Mucosa of rectum (tissue), 2 donors: Measurements from ENCODE around the gene CPA5.

Experiments
- H3K27ac ChIP-seq, 2 donors: one replicate each; pipeline ENCODE4 v1.7.0; 2013; ENCODE audit warnings: inconsistent platforms in 2 of 2, low read depth in 2 of 2, low read length in 2 of 2
- H3K27me3 ChIP-seq, 2 donors: one replicate each; pipeline ENCODE4 v1.7.0; 2013; ENCODE audit warnings: low read length in 2 of 2; ENCODE audit not compliant: control insufficient read depth in 2 of 2, insufficient read depth in 2 of 2
- H3K36me3 ChIP-seq, 2 donors: one replicate each; pipeline ENCODE4 v1.7.0; 2013; ENCODE audit warnings: low read length in 2 of 2; ENCODE audit not compliant: control insufficient read depth in 2 of 2, insufficient read depth in 2 of 2
- H3K4me1 ChIP-seq, 2 donors: one replicate each; pipeline ENCODE4 v1.7.0; 2013; ENCODE audit warnings: low read length in 2 of 2, mild to moderate bottlenecking in 1 of 2; ENCODE audit not compliant: control insufficient read depth in 2 of 2, insufficient read depth in 2 of 2
- H3K4me3 ChIP-seq, 2 donors: one replicate each; pipeline ENCODE4 v1.7.0; 2013; ENCODE audit warnings: low read length in 2 of 2
- H3K9ac ChIP-seq, 2 donors: one replicate each; pipeline ENCODE4 v1.7.0; 2013; ENCODE audit warnings: low read length in 2 of 2, low read depth in 1 of 2, mild to moderate bottlenecking in 1 of 2
- H3K9me3 ChIP-seq, 2 donors: one replicate each; pipeline ENCODE4 v1.7.0; 2013; ENCODE audit warnings: low read length in 2 of 2; ENCODE audit not compliant: control insufficient read depth in 2 of 2
- donor health status: healthy.
- donor health status: Normal muscosa, but diverticular disease.

The CPA5 gene, protein sequence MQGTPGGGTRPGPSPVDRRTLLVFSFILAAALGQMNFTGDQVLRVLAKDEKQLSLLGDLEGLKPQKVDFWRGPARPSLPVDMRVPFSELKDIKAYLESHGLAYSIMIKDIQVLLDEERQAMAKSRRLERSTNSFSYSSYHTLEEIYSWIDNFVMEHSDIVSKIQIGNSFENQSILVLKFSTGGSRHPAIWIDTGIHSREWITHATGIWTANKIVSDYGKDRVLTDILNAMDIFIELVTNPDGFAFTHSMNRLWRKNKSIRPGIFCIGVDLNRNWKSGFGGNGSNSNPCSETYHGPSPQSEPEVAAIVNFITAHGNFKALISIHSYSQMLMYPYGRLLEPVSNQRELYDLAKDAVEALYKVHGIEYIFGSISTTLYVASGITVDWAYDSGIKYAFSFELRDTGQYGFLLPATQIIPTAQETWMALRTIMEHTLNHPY

GRCh38 chr7:130344271-130344866 lies at the start of gene CPA5:
Gene CPA5 (plus strand): TSS chr7:130344816. CDS start chr7:130346486, 1,670 bp downstream.
- H3K27ac ChIP-seq: no peak within 1 kb of the TSS
- no peak within 1 kb of the TSS for H3K9ac ChIP-seq
- H3K27me3 ChIP-seq: no peaks in the 10 kb centered on the region
- H3K36me3 ChIP-seq: no peaks in the 10 kb centered on the region
- H3K4me1 ChIP-seq: no peaks in the 10 kb centered on the region
- H3K4me3 ChIP-seq: no peak within 1 kb of the TSS
- no peaks in the 10 kb centered on the region for H3K9me3 ChIP-seq

GRCh38 chr7:130296221-130296951 lies 48.2 kb upstream of the CPA5 start:
- Histone ChIP-seq H3K36me3 (no peaks in the 10 kb centered on the region), H3K9me3 (no peaks in the 10 kb centered on the region), H3K27me3 (no peaks in the 10 kb centered on the region), H3K4me3 (no peak overlapping the region), H3K27ac (no peak overlapping the region), H3K4me1 (no peaks in the 10 kb centered on the region), H3K9ac (no peak overlapping the region)

DNA sequence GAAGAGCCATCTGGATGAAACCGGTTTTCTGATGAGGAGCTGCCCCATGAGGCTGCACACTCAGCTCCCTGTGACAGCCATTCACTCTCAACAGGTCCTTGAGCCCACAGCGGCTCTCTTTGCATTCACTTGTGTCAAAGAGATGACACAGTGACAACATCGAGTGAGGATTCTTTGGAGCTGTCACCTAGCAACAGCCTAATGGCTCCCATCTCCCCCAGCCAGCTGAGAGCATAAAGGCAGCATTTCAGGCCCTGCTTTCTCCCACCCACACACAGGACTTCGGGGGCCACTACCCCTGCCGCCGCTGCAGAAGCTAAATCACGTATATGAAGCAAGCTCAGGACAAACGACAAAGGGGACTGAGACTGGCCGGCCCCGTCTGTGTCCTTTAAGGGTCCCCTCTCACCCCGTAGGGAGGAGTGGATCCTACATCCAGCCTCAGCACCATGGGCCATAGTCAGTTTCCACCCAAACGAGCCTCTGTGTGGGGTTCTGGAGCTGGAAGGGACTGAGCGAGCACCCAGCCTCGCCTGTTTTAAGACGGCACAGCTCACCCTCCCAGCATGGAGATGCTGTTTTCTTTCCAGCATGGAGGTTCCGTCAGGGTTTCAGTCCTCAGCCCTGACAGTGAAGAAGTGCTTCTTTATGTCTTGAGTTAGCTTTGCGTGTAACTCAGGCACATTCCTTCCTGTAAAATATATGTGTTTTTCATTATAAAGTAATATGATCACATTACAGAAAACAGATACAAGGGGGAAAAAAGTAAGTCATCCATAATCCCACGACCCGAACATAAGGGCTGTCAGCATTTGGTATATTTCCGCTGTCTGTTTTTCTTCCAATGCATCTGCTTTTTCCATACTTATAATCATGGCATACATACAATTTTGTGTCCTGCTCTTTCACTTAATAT lies 46.7 kb upstream of the CPA5 start:
- Histone ChIP-seq H3K27ac (no peak overlapping the region), H3K36me3 (no peaks in the 10 kb centered on the region), H3K4me3 (no peak overlapping the region), H3K4me1 (no peaks in the 10 kb centered on the region), H3K9ac (no peak overlapping the region), H3K9me3 (no peaks in the 10 kb centered on the region), H3K27me3 (peaks cover 2% of the 10 kb centered on the region in 2 donors)

DNA sequence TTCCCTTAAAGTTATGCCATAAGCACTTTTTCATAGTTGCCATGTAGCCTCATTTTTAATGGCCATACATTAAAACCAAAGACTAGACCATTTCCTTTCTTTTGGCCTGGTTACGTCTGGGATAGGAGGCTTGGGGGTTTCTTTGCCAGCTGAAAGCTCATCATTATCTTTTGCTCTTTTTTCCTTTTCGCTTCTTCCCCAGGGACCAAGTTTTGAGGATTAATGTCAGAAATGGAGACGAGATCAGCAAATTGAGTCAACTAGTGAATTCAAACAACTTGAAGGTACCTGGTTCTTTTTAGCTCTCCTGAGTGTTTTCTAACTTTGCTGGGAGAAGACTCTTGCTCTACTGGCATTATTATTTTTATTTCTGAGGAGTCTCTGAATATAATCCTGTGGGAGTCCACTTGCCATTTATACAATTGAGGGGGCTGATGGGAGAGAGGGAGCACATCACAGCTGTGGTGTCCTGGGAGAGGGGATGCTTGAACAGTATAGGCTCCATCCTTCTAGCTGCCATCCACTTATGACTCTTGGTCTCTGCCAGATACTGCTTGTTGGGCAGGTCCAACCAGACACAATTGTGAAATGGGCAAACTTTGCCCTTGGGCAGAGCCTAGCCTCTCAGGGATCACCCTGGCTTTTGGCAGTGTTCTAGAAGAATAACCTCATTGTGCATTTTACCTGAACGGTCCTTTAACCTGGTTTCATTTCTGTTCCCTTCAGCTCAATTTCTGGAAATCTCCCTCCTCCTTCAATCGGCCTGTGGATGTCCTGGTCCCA lies 45.9 kb upstream of the CPA5 start:
- H3K9me3 ChIP-seq: no peaks in the 10 kb centered on the region
- peaks cover 2 to 3% of the 10 kb centered on the region in 2 donors for H3K27me3 ChIP-seq
- no peak overlapping the region for H3K27ac ChIP-seq
- H3K36me3 ChIP-seq: no peaks in the 10 kb centered on the region
- H3K4me3 ChIP-seq: no peak overlapping the region
- no peak overlapping the region for H3K9ac ChIP-seq
- no peaks in the 10 kb centered on the region for H3K4me1 ChIP-seq

DNA sequence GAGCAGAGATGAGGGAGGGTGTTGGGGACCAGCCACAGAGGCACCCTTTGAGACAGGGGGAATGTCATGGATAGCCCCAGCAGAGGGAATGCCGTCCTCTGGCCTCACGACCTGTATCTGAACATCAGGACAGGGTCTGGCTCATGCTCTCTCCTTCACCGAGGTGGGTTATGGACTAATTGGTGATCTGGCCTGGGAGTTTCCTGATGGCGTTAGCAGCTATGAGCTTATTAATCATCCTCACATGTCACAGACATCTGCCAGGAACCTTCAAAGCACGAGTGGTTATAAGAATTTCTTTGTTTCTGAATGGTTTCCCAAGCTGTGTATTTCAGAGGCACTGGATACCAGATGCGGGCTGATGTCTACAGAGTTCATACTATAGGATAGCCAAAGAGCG lies 44.8 kb upstream of the CPA5 start:
- H3K9ac ChIP-seq: no peak overlapping the region
- H3K36me3 ChIP-seq: no peaks in the 10 kb centered on the region
- H3K4me1 ChIP-seq: no peaks in the 10 kb centered on the region
- peaks cover 2 to 3% of the 10 kb centered on the region in 2 donors for H3K27me3 ChIP-seq
- H3K9me3 ChIP-seq: no peaks in the 10 kb centered on the region
- no peak overlapping the region for H3K4me3 ChIP-seq
- H3K27ac ChIP-seq: no peak overlapping the region

DNA sequence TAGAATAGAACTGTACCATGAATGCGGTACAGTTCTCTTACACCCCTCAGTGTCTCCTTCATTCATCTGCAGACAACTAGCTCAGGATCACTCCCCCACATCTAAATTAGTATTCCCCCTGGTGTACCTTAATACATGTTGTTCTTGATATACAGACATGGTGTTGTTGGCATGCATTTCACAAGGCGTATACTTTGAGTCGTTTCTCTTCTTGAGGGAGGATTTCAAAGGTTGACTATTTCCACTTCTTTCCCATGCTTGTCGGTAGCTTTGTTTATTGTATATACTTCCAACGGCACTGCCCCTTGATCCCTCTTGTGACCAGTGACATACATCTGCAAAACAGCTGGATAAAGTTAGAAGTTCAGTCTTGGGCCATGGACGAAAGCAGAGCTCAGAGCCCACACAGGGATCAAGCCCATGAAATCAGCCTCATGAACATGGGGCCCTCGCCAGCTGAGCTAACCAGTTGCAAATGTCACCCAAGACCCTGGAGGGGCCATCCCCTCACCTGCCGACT lies 43.1 kb upstream of the CPA5 start:
- H3K4me1 ChIP-seq: no peaks in the 10 kb centered on the region
- H3K27me3 ChIP-seq: peaks cover 2 to 3% of the 10 kb centered on the region in 2 donors
- H3K9me3 ChIP-seq: no peaks in the 10 kb centered on the region
- H3K9ac ChIP-seq: no peak overlapping the region
- no peak overlapping the region for H3K4me3 ChIP-seq
- no peak overlapping the region for H3K27ac ChIP-seq
- no peaks in the 10 kb centered on the region for H3K36me3 ChIP-seq

GRCh38 chr7:130302649-130303048 lies 42.0 kb upstream of the CPA5 start:
- H3K27ac ChIP-seq: no peak overlapping the region
- no peak overlapping the region for H3K4me3 ChIP-seq
- H3K4me1 ChIP-seq: no peaks in the 10 kb centered on the region
- peaks cover 2 to 3% of the 10 kb centered on the region in 2 donors for H3K27me3 ChIP-seq
- no peaks in the 10 kb centered on the region for H3K36me3 ChIP-seq
- no peaks in the 10 kb centered on the region for H3K9me3 ChIP-seq
- no peak overlapping the region for H3K9ac ChIP-seq

- Histone ChIP-seq H3K9me3 (no peaks in the 10 kb centered on the region), H3K4me1 (no peaks in the 10 kb centered on the region), H3K27ac (no peak overlapping the region), H3K36me3 (no peaks in the 10 kb centered on the region), H3K9ac (no peak overlapping the region), H3K4me3 (no peak overlapping the region), H3K27me3 (peaks cover 2 to 3% of the 10 kb centered on the region in 2 donors)
Measured at GRCh38 chr7:130303127-130303526, 41.5 kb upstream of the CPA5 start.

- no peaks in the 10 kb centered on the region for H3K9me3 ChIP-seq
- no peak overlapping the region for H3K4me3 ChIP-seq
- no peaks in the 10 kb centered on the region for H3K36me3 ChIP-seq
- no peak overlapping the region for H3K9ac ChIP-seq
- peaks cover 2 to 3% of the 10 kb centered on the region in 2 donors for H3K27me3 ChIP-seq
- no peaks in the 10 kb centered on the region for H3K4me1 ChIP-seq
- no peak overlapping the region for H3K27ac ChIP-seq
Measured at GRCh38 chr7:130303551-130303950, 41.1 kb upstream of the CPA5 start.
